ENCODE measurements around the gene C3orf18. TPM values are rescaled to one million over a fixed set of nuclear protein-coding genes. Genes with fewer than 3 reads are reported as not detected.

The C3orf18 gene
- total and polyA plus RNA-seq, 7 donors, result 7.3 to 30.1 (median 17.0) TPM

GRCh38 chr3:50533316-50533715, 34.2 kb downstream of the C3orf18 start:
- intact Hi-C loops (cut with DNase I), result no loop called here
- no peak for TF ChIP-seq CTCF (IDR thresholded peaks at IDR 0.05)
- ATAC-seq, result no peak
- Histone ChIP-seq H3K27me3 (ENCODE audit: insufficient read depth in 3 of 3, low read length in 2 of 3) (peaks cover 0 to 3% (median 3%) of the 10 kb centered on the region in 3 donors), H3K9me3 (no peaks in the 10 kb centered on the region), H3K4me3 (no peak overlapping the region), H3K36me3 (ENCODE audit: insufficient read depth in 1 of 2, low read depth in 1 of 2) (no peaks in the 10 kb centered on the region), H3K4me1 (no peaks in the 10 kb centered on the region), H3K27ac (no peak overlapping the region)
- no peak for DNase-seq
- WGBS, 3 donors, result 84 to 88% (median 88%) methylated on average over 13 of the region's 13 CpGs

- Histone ChIP-seq H3K36me3 (ENCODE audit: insufficient read depth in 1 of 2, low read depth in 1 of 2) (no peaks in the 10 kb centered on the region), H3K9me3 (no peaks in the 10 kb centered on the region), H3K27me3 (ENCODE audit: insufficient read depth in 3 of 3, low read length in 2 of 3) (peaks cover 0 to 3% (median 3%) of the 10 kb centered on the region in 3 donors), H3K4me1 (no peaks in the 10 kb centered on the region), H3K4me3 (no peak overlapping the region), H3K27ac (no peak overlapping the region)
- DNase-seq (no peak), ATAC-seq (no peak)
- TF ChIP-seq CTCF (IDR thresholded peaks at IDR 0.05), result no peak
- intact Hi-C loops (cut with DNase I), result no loop called here
- WGBS, 3 donors, result 80 to 85% (median 85%) methylated on average over 9 of the region's 9 CpGs
Measured at GRCh38 chr3:50532062-50532705, 35.4 kb downstream of the C3orf18 start.

GRCh38 chr3:50531201-50531600, 36.3 kb downstream of the C3orf18 start:
- ATAC-seq (no peak), DNase-seq (no peak)
- H3K36me3 ChIP-seq (ENCODE audit: insufficient read depth in 1 of 2, low read depth in 1 of 2), result no peaks in the 10 kb centered on the region
- no peak for TF ChIP-seq CTCF (IDR thresholded peaks at IDR 0.05)
- no peak overlapping the region for H3K27ac ChIP-seq
- no peaks in the 10 kb centered on the region for H3K4me1 ChIP-seq
- H3K4me3 ChIP-seq, result no peak overlapping the region
- intact Hi-C loops (cut with DNase I), result no loop called here
- H3K9me3 ChIP-seq, result no peaks in the 10 kb centered on the region
- 92 to 95% (median 94%) methylated on average over 4 of the region's 4 CpGs for WGBS, 3 donors
- H3K27me3 ChIP-seq (ENCODE audit: insufficient read depth in 3 of 3, low read length in 2 of 3), result peaks cover 0 to 3% (median 3%) of the 10 kb centered on the region in 3 donors

GRCh38 chr3:50530001-50530970, 37.3 kb downstream of the C3orf18 start:
- Histone ChIP-seq H3K4me1 (no peaks in the 10 kb centered on the region), H3K27ac (no peak overlapping the region), H3K27me3 (ENCODE audit: insufficient read depth in 3 of 3, low read length in 2 of 3) (peaks cover 0 to 3% (median 3%) of the 10 kb centered on the region in 3 donors), H3K4me3 (no peak overlapping the region), H3K36me3 (ENCODE audit: insufficient read depth in 1 of 2, low read depth in 1 of 2) (no peaks in the 10 kb centered on the region), H3K9me3 (no peaks in the 10 kb centered on the region)
- DNase-seq, result no peak
- intact Hi-C loops (cut with DNase I), result no loop called here
- 23 to 25% (median 24%) methylated on average over 45 to 48 of the region's 48 CpGs for WGBS, 3 donors
- no peak for TF ChIP-seq CTCF (IDR thresholded peaks at IDR 0.05)
- no peak for ATAC-seq

All from psoas muscle (tissue), 8 donors.